Measurements from ENCODE around the gene CBLN1. TPM values are rescaled to one million over a fixed set of nuclear protein-coding genes. Genes with fewer than 3 reads are reported as not detected.

CBLN1 gene
- total RNA-seq, 1 experiment from 2014 or later, result 5.6 TPM

- TF ChIP-seq USF2 (CRISPR knock-in tag; IDR thresholded peaks at IDR 0.05) (no peak), GRHL2 (CRISPR knock-in tag; IDR thresholded peaks at IDR 0.05; ENCODE audit: insufficient replicate concordance, severe bottlenecking) (no peak), MXD4 (CRISPR knock-in tag; IDR thresholded peaks at IDR 0.05; ENCODE audit: borderline replicate concordance) (no peak), ZBTB43 (CRISPR knock-in tag; IDR thresholded peaks at IDR 0.05) (peak; percentile 29; the same call in 1 of the 2 replicates), ATF6 (CRISPR knock-in tag; IDR thresholded peaks at IDR 0.05) (no peak), ATF1 (CRISPR knock-in tag; IDR thresholded peaks at IDR 0.05) (no peak), ZNF512 (CRISPR knock-in tag; IDR thresholded peaks at IDR 0.05; ENCODE audit: borderline replicate concordance) (no peak), E2F4 (CRISPR knock-in tag; IDR thresholded peaks at IDR 0.05; ENCODE audit: borderline replicate concordance, low read depth) (no peak), ERG (CRISPR knock-in tag; IDR thresholded peaks at IDR 0.05) (no peak), NFYB (CRISPR knock-in tag; conservative IDR thresholded peaks at IDR 0.05; ENCODE audit: low read depth) (no peak), ZNF263 (CRISPR knock-in tag; IDR thresholded peaks at IDR 0.05; ENCODE audit: low read depth) (no peak), CDX4 (CRISPR knock-in tag; IDR thresholded peaks at IDR 0.05; ENCODE audit: borderline replicate concordance) (no peak), NFE2L1 (CRISPR knock-in tag; IDR thresholded peaks at IDR 0.05) (no peak), ELF4 (CRISPR knock-in tag; IDR thresholded peaks at IDR 0.05; ENCODE audit: low read depth) (no peak), PREB (CRISPR knock-in tag; IDR thresholded peaks at IDR 0.05; ENCODE audit: borderline replicate concordance) (no peak), JUN (CRISPR knock-in tag; IDR thresholded peaks at IDR 0.05) (0 out of 2 replicates have a peak, but pooled peaks have one; percentile 17), ZNF281 (CRISPR knock-in tag; IDR thresholded peaks at IDR 0.05) (peak; percentile 27; the same call in 1 of the 2 replicates), PRRX2 (CRISPR knock-in tag; IDR thresholded peaks at IDR 0.05) (no peak), FOXJ3 (CRISPR knock-in tag; IDR thresholded peaks at IDR 0.05; ENCODE audit: borderline replicate concordance) (no peak), TEAD4 (CRISPR knock-in tag; IDR thresholded peaks at IDR 0.05) (no peak)
- CTCF ChIA-PET, result interaction anchor here (0.8 kb wide), 1 partner anchor 69 kb away, joined by 5 read pairs; no protein-coding TSS in a partner anchor
- Mint-ChIP-seq H3K36me3 (no peaks in the 10 kb centered on the region), H3K27me3 (ENCODE audit: low read depth) (peaks cover 93% of the 10 kb centered on the region), H3K27ac (no peak overlapping the region), H3K9me3 (no peaks in the 10 kb centered on the region), H3K4me1 (peaks cover 66% of the 10 kb centered on the region), H3K4me3 (peak overlapping the region; percentile 62)
- POLR2A ChIA-PET, result interaction anchor here (0.6 to 0.7 kb wide), 2 partner anchors 9 to 257 kb away, joined by 3 read pairs; no protein-coding TSS in a partner anchor
- peak; percentile 78 for DNase-seq (ENCODE audit: low spot score)
- ATAC-seq, result peak; percentile 6
Observed at GRCh38 chr16:49280105-49280741, 1.4 kb downstream of the CBLN1 start.

All from WTC11 (cell line).